Panc1 (cell line): Measurements from ENCODE around the gene MARCHF7. TPM values are rescaled to one million over a fixed set of nuclear protein-coding genes. Genes with fewer than 3 reads are reported as not detected.

Source experiments
- ATAC-seq: fragments of 200-7000 bp; cut with Tn5 transposase; 2 replicates; pipeline ENCODE4 v1.9.1; 2020; ENCODE audit warnings: mild to moderate bottlenecking, moderate library complexity
- BruUV-seq: library from RNA; stranded (reverse); fragments of 400-500 nt; replicated peaks from 2 replicates; lab custom pipeline; 2021; lab: Mats Ljungman, UMichigan
- CTCF ChIA-PET: fragments of 300-600 bp; sonication (Branson Sonifier 250); formaldehyde crosslinking; loops from one replicate; lab custom pipeline; 2022; ENCODE audit warnings: antibody characterized with exemption; lab: Charles Lee
- POLR2A ChIA-PET: fragments of 300-600 bp; sonication (Branson Sonifier 250); formaldehyde crosslinking; loops from one replicate; lab custom pipeline; 2022; ENCODE audit warnings: antibody characterized with exemption; lab: Charles Lee
- DNase-seq: peaks from one replicate; pipeline ENCODE4 v3.0.0-alpha.2; 2010; ENCODE audit warnings: low read depth, low spot score
- H3K27ac ChIP-seq: 2 replicates; pipeline ENCODE4 v1.5.1; 2011; ENCODE audit warnings: mild to moderate bottlenecking, low read length, inconsistent platforms
- H3K27me3 ChIP-seq: fragments of 200-500 bp; sonication (Bioruptor generic); 2 replicates; pipeline ENCODE4 v1.6.0; 2014; ENCODE audit warnings: low read length, inconsistent platforms; ENCODE audit not compliant: control insufficient read depth, insufficient read depth
- H3K36me3 ChIP-seq: fragments of 200-500 bp; sonication (Bioruptor generic); 2 replicates; pipeline ENCODE4 v1.5.1; 2014; ENCODE audit warnings: inconsistent platforms, mild to moderate bottlenecking, low read length, moderate library complexity; ENCODE audit not compliant: control insufficient read depth, insufficient read depth
- H3K4me1 ChIP-seq: 2 replicates; pipeline ENCODE4 v1.5.1; 2011; ENCODE audit warnings: inconsistent platforms, mild to moderate bottlenecking, low read length, moderate library complexity; ENCODE audit not compliant: control insufficient read depth, insufficient read depth
- H3K4me3 ChIP-seq, 2 experiments: 2 replicates each; pipeline ENCODE4 v1.5.1; 2011 to 2012; ENCODE audit warnings: low read depth in 2 of 2, low read length in 2 of 2, mild to moderate bottlenecking in 2 of 2, inconsistent platforms in 1 of 2, moderate library complexity in 1 of 2
- H3K9me3 ChIP-seq: fragments of 200-500 bp; sonication (Bioruptor generic); 2 replicates; pipeline ENCODE4 v1.5.1; 2014; ENCODE audit warnings: low read depth, mild to moderate bottlenecking, inconsistent platforms, low read length, moderate library complexity; ENCODE audit not compliant: control insufficient read depth, insufficient read depth
- CTCF ChIP-seq: fragments of 450-650 bp; IDR thresholded peaks from 2 replicates; pipeline ENCODE4 v1.5.1; 2017; ENCODE audit warnings: mild to moderate bottlenecking
- POLR2AphosphoS5 ChIP-seq: IDR thresholded peaks from 2 replicates; pipeline ENCODE4 v1.6.1; 2012; ENCODE audit warnings: mild to moderate bottlenecking, low read depth, low read length, moderate library complexity
- REST ChIP-seq, 2 experiments: IDR thresholded peaks; 2 replicates each; pipeline ENCODE4 v1.6.1; 2011 to 2012; ENCODE audit warnings: low read depth in 2 of 2, control low read depth in 1 of 2, low read length in 1 of 2, mild to moderate bottlenecking in 1 of 2, moderate library complexity in 1 of 2; ENCODE audit not compliant: insufficient read depth in 1 of 2
- SIN3A ChIP-seq: IDR thresholded peaks from 2 replicates; pipeline ENCODE4 v1.6.1; 2012; ENCODE audit warnings: low read depth, mild to moderate bottlenecking, low read length, moderate library complexity, borderline replicate concordance; ENCODE audit not compliant: insufficient read depth
- TCF7L2 ChIP-seq: IDR thresholded peaks from 2 replicates; pipeline ENCODE4 v1.6.1; 2011; ENCODE audit warnings: mild to moderate bottlenecking, low read depth, low read length, inconsistent platforms
- in situ Hi-C: cut with HindIII; loops from 2 replicates; pipeline ENCODE4 v1.10.0; 2016; ENCODE audit warnings: low sequenced_read_pairs, low pct_unique_long_range_greater_than_20kb
- intact Hi-C: fragments of 100-400 bp; cut with micrococcal nuclease; formaldehyde crosslinking; loops from one replicate; pipeline ENCODE4 v1.10.0; 2022; ENCODE audit not compliant: unreplicated experiment
- total RNA-seq: library from RNA; stranded (reverse); gene quantifications from one replicate; pipeline ENCODE4 v1.2.1, GENCODE V29; 2021; ENCODE audit not compliant: unreplicated experiment

The MARCHF7 gene
- total RNA-seq, 1 experiment from 2014 or later, result 85.7 TPM

- Histone ChIP-seq H3K4me1 (no peaks in the 10 kb centered on the region), H3K27ac (no peak overlapping the region), H3K4me3 (no peak overlapping the region), H3K27me3 (no peaks in the 10 kb centered on the region), H3K36me3 (no peaks in the 10 kb centered on the region), H3K9me3 (no peaks in the 10 kb centered on the region)
- DNase-seq, result no peak
- in situ Hi-C loops (no loop called here), intact Hi-C loops (no loop called here)
- BruUV-seq, result no TSS peak
- POLR2A ChIA-PET, result no interaction called here
- no peak for TF ChIP-seq CTCF
- CTCF ChIA-PET, result no interaction called here
- no peak for ATAC-seq
Observed at GRCh38 chr2:159671047-159671446, 41.3 kb upstream of the MARCHF7 start.

GRCh38 chr2:159677654-159678053 lies 34.7 kb upstream of the MARCHF7 start:
- POLR2A ChIA-PET, result no interaction called here
- no TSS peak for BruUV-seq
- ATAC-seq, result no peak
- H3K4me1 ChIP-seq, result no peaks in the 10 kb centered on the region
- no peak overlapping the region for H3K27ac ChIP-seq
- H3K27me3 ChIP-seq, result no peaks in the 10 kb centered on the region
- H3K36me3 ChIP-seq, result no peaks in the 10 kb centered on the region
- H3K4me3 ChIP-seq, result no peak overlapping the region
- intact Hi-C loops, result no loop called here
- CTCF ChIA-PET, result no interaction called here
- no peak for TF ChIP-seq REST (IDR thresholded peaks at IDR 0.05; ENCODE audit: insufficient read depth in 1 of 2, low read depth in 2 of 2, low read length in 1 of 2)
- peak; percentile 42; the same call in 1 of the 2 replicates for TF ChIP-seq CTCF
- TF ChIP-seq TCF7L2, result no peak
- no peak for TF ChIP-seq SIN3A
- no peaks in the 10 kb centered on the region for H3K9me3 ChIP-seq
- DNase-seq, result peak; percentile 2
- in situ Hi-C loops, result no loop called here

DNA sequence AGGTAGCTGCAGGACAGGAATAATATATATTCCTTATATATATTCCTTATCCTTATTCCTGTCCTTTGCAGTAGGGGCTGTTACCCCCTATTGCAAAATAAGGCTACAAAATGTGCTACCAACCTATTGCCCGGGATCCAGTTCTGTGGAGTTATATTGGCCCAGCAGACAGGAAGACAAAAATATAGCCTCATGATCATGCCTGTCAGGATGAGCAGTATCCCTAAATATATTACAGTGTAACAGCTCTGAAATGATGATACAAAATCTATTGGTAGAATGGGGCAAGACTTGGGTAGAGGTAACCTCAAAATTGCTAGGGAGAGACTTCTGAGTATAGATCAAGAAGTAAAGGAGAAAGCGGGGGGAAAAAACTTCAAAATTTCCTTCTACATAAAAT lies 31.6 kb upstream of the MARCHF7 start:
- CTCF ChIA-PET, result no interaction called here
- Histone ChIP-seq H3K36me3 (no peaks in the 10 kb centered on the region), H3K27ac (no peak overlapping the region), H3K27me3 (no peaks in the 10 kb centered on the region), H3K4me1 (no peaks in the 10 kb centered on the region), H3K4me3 (no peak overlapping the region), H3K9me3 (no peaks in the 10 kb centered on the region)
- BruUV-seq, result no TSS peak
- TF ChIP-seq REST (IDR thresholded peaks at IDR 0.05; ENCODE audit: insufficient read depth in 1 of 2, low read depth in 2 of 2, low read length in 1 of 2) (no peak), CTCF (no peak), SIN3A (no peak), TCF7L2 (no peak), POLR2AphosphoS5 (no peak)
- POLR2A ChIA-PET, result interaction anchor here (0.5 kb wide), 1 partner anchor 63 kb away, joined by 3 read pairs; no protein-coding TSS in a partner anchor
- ATAC-seq, result no peak
- in situ Hi-C loops, result no loop called here
- intact Hi-C loops, result no loop called here
- no peak for DNase-seq
